OCI-LY7 (cell line): ENCODE measurements around the gene WDFY4.

ENCODE experiments used
- EZH2phosphoT487 ChIP-seq: fragments of 200-600 bp; sonication (generic); IDR thresholded peaks from 2 replicates; pipeline ENCODE4 v1.6.1; 2018; ENCODE audit warnings: low read depth, borderline replicate concordance, mild to moderate bottlenecking, mixed run types, antibody characterized with exemption, low read length, moderate library complexity, mixed read lengths
- TF ChIP-seq, protein P1 (sequence below): fragments of 200-600 bp; sonication (generic); conservative IDR thresholded peaks from 2 replicates; pipeline ENCODE4 v1.5.1; 2014; ENCODE audit warnings: mild to moderate bottlenecking, antibody characterized with exemption, low read length, moderate library complexity, mixed read lengths

DNA sequence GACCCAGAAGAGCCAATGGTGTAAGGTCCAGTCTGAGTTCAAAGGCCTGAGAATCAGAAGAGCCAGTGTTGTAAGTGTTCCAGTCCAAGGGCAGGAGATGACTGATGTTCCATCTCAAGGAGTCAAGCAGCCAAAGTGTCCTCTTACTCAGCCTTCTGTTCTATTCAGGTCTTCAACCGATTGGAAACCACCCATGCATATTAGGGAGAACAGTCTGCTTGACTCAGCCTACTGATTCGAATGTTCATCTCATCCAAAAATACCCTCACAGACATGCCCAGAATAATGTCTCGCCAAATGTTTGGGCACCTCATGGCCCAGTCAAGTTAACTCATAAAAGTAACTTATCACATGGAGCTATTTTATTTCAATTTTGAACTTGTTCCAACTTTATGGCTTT, 2.9 kb upstream of the WDFY4 start:
- TF ChIP-seq, protein P1, sequence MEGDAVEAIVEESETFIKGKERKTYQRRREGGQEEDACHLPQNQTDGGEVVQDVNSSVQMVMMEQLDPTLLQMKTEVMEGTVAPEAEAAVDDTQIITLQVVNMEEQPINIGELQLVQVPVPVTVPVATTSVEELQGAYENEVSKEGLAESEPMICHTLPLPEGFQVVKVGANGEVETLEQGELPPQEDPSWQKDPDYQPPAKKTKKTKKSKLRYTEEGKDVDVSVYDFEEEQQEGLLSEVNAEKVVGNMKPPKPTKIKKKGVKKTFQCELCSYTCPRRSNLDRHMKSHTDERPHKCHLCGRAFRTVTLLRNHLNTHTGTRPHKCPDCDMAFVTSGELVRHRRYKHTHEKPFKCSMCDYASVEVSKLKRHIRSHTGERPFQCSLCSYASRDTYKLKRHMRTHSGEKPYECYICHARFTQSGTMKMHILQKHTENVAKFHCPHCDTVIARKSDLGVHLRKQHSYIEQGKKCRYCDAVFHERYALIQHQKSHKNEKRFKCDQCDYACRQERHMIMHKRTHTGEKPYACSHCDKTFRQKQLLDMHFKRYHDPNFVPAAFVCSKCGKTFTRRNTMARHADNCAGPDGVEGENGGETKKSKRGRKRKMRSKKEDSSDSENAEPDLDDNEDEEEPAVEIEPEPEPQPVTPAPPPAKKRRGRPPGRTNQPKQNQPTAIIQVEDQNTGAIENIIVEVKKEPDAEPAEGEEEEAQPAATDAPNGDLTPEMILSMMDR, result no peak
- TF ChIP-seq EZH2phosphoT487, result no peak
